ENCODE measurements around the gene IQSEC1.

The IQSEC1 gene

DNA sequence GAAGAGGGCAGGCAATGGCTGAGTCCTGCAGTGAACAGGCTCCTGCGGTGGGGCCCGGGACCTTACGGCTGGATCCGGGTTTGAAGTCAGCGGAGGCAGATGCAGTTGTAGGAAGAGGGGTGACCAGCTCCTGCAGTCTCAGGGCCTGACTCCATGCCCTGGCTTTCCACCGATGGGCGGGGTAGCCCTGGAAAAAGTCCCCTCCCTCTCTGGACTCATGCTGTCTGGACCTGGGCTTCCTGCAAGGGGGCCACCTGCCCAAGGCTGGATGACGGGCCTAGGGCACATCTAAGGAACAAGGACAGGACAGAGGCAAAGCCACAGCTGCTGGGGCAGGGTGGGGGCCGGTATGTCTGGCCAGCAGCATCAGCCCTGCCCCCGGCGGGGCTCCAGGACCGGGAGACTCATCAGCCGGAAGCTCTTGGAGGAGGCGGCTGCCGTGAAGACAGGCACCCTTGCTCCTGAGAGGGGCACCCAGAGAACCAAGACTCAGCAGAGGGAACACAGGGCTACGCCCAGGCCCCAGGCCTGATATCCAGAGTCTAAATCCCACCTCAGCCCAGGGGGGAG, 12.8 kb downstream of the IQSEC1 start:
- Histone ChIP-seq H3K36me3 (no peaks in the 10 kb centered on the region), H3K4me3 (no peak overlapping the region), H3K27me3 (no peaks in the 10 kb centered on the region), H3K9me3 (no peaks in the 10 kb centered on the region), H3K27ac (no peak overlapping the region), H3K4me1 (peaks cover 0 to 18% (median 10%) of the 10 kb centered on the region in 4 donors)
- DNase-seq, result no peak
- TF ChIP-seq CTCF (IDR thresholded peaks at IDR 0.05), result no peak
- intact Hi-C loops (cut with DNase I; ENCODE audit: low total_unique reads), result no loop called here

DNA sequence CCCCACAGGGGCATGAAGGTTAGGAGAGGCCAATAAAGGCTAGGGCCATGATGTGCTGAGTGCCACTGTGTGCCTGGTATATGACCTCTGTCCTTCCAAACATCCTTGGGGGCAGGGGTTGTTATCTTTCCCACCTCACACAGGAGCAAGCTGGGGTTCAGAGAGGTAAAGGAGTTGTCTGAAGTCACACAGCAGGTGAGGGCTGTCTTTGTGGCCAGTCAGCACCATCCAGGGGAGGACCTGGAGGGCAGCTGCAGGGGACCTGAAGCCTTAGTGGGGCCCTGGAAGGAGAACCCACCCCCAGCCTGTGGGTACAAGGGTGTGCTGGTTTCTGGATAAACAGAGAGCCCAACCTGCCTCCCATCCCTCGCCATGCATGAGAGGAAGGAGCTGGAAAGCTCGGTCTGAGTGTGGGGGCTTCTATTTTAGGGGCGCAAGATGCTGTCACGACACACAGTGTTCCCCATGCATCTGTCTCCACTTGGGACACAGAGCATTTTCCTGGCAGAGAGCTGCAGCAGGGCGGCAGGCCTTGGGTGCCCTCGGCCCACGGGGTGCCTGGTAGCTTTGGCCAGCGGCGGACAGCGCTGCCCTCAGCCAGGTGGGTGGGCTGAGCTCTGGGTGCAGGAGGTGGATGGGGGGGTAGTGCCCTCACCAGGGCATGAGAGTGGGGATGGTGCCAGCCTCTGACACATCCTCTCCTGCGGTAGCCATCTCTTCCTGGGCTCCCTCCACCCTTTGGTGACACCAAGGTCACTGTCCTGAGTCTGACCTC, 14.7 kb downstream of the IQSEC1 start:
- Histone ChIP-seq H3K9me3 (no peaks in the 10 kb centered on the region), H3K4me1 (peaks cover 0 to 30% (median 22%) of the 10 kb centered on the region in 4 donors), H3K4me3 (no peak overlapping the region), H3K36me3 (no peaks in the 10 kb centered on the region), H3K27me3 (no peaks in the 10 kb centered on the region), H3K27ac (no peak overlapping the region)
- no peak for TF ChIP-seq CTCF (IDR thresholded peaks at IDR 0.05)
- intact Hi-C loops (cut with DNase I; ENCODE audit: low total_unique reads), result no loop called here
- DNase-seq, result no peak

DNA sequence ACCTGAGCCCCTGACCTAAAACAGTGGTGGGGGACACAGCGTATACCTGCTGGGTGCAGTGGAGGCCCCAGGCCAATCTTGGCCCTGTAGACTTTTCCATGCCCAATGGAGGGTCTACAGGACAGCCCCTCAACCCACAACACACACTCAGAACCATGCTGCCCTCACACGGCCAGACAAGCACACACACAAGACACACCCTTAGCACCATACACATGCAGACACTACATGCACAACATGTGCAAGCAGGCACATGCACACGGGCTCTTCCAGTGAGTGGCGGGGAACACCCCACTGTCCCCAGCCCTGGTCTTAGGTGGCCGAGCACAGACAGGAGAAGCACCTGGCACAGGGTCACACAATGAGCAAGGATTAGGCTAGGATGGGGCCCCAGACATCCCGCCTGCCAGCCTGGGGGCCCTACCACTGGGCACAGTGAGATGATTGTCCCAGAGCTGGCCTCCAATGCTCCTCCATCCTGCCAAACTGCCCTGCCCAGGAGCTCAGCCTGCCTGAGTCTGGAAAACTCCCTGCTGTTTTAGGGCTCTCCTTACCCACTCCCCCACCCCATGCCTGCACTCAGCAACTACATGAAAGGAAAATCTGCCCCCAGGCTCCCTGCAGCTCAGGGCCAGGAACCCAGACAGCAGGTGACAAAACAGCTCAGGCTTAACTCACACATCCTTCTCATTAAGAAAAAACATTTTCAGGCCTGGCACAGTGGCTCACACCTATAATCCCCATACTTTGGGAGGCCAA, 15.8 kb downstream of the IQSEC1 start:
- H3K27me3 ChIP-seq, result no peaks in the 10 kb centered on the region
- no peaks in the 10 kb centered on the region for H3K36me3 ChIP-seq
- H3K4me3 ChIP-seq, result no peak overlapping the region
- DNase-seq, result no peak
- no peaks in the 10 kb centered on the region for H3K9me3 ChIP-seq
- no peak for TF ChIP-seq CTCF (IDR thresholded peaks at IDR 0.05)
- H3K4me1 ChIP-seq, result peaks cover 0 to 26% (median 16%) of the 10 kb centered on the region in 4 donors
- intact Hi-C loops (cut with DNase I; ENCODE audit: low total_unique reads), result no loop called here
- H3K27ac ChIP-seq, result no peak overlapping the region

GRCh38 chr3:13055634-13056033, 17.6 kb downstream of the IQSEC1 start:
- Histone ChIP-seq H3K27ac (no peak overlapping the region), H3K4me1 (peaks cover 0 to 27% (median 16%) of the 10 kb centered on the region in 4 donors), H3K4me3 (no peak overlapping the region), H3K36me3 (no peaks in the 10 kb centered on the region), H3K27me3 (no peaks in the 10 kb centered on the region), H3K9me3 (no peaks in the 10 kb centered on the region)
- no peak for DNase-seq
- no peak for TF ChIP-seq CTCF (IDR thresholded peaks at IDR 0.05)
- intact Hi-C loops (cut with DNase I; ENCODE audit: low total_unique reads), result no loop called here

GRCh38 chr3:13054341-13055285, 18.6 kb downstream of the IQSEC1 start:
- Histone ChIP-seq H3K4me1 (peaks cover 0 to 27% (median 16%) of the 10 kb centered on the region in 4 donors), H3K4me3 (no peak overlapping the region), H3K27me3 (no peaks in the 10 kb centered on the region), H3K9me3 (no peaks in the 10 kb centered on the region), H3K36me3 (no peaks in the 10 kb centered on the region), H3K27ac (peak overlapping the region; percentile 31 to 59)
- TF ChIP-seq CTCF (IDR thresholded peaks at IDR 0.05), result no peak
- no peak for DNase-seq
- intact Hi-C loops (cut with DNase I; ENCODE audit: low total_unique reads), result no loop called here
